GM20000 (cell line): Measurements from ENCODE around the gene PEX11G.
A peak's percentile ranks its signal among the peaks of the same experiment; 100 is the strongest.

ENCODE experiments used
- DNase-seq: peaks from one replicate; pipeline ENCODE4 v3.0.0; 2012; ENCODE audit warnings: low spot score
- TF ChIP-seq, protein P1 (sequence below): IDR thresholded peaks from 2 replicates; pipeline ENCODE4 v1.5.1; 2012; ENCODE audit warnings: mild to moderate bottlenecking, control low read depth; ENCODE audit errors: extremely low read depth, missing control alignments

The PEX11G gene

DNA sequence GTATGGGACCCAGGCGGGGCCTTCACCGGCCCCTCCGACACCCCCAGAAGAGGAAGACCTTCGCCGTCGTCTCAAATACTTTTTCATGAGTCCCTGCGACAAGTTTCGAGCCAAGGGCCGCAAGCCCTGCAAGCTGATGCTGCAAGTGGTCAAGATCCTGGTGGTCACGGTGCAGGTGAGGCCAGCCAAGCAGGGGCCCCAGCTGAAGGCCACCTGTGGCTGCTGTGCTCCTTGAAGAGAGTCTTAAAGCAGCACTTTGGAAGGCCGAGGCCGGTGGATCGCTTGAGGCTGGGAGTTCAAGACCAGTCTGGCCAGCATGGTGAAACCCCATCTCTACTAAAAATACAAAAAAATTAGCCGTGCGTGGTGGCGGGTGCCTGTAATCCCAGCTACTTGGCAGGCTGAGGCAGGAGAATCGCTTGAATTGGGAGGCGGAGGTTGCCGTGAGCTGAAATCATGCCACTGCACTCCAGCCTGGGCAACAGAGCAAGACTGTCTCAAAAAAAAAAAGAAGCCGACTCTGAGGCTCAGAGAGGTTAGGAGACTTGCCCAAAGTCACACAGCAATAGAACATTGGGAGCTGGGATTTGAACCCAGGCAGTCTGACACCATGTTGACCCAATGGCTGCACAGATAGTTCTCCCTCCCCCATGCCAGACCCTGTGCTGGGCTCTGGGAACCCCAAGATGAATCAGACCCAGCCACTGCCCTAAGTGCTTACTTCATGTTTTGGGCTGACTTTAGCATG is 36.3 kb upstream of the PEX11G start:
- no peak for DNase-seq
- TF ChIP-seq, protein P1, sequence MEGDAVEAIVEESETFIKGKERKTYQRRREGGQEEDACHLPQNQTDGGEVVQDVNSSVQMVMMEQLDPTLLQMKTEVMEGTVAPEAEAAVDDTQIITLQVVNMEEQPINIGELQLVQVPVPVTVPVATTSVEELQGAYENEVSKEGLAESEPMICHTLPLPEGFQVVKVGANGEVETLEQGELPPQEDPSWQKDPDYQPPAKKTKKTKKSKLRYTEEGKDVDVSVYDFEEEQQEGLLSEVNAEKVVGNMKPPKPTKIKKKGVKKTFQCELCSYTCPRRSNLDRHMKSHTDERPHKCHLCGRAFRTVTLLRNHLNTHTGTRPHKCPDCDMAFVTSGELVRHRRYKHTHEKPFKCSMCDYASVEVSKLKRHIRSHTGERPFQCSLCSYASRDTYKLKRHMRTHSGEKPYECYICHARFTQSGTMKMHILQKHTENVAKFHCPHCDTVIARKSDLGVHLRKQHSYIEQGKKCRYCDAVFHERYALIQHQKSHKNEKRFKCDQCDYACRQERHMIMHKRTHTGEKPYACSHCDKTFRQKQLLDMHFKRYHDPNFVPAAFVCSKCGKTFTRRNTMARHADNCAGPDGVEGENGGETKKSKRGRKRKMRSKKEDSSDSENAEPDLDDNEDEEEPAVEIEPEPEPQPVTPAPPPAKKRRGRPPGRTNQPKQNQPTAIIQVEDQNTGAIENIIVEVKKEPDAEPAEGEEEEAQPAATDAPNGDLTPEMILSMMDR, result no peak

DNA sequence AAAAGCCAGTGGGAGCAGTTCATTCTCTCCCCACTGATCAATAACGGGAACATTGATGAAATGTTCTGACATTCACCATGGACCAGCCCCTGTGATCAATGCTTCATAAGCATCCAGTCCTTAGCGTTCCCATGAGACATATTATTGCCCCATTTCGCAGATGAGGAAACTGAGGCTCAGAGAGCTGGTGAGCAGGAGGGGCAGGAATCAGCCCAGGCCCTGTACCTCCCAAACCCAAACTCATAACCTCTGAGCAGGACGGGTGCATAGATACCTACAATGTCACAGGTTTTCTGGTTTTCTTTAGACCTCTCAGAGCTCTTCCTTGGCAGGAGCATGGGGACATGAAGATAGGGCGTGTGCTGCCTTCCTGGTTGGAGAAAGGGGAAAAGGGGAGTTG is 35.7 kb upstream of the PEX11G start:
- TF ChIP-seq, protein P1, result no peak
- no peak for DNase-seq

DNA sequence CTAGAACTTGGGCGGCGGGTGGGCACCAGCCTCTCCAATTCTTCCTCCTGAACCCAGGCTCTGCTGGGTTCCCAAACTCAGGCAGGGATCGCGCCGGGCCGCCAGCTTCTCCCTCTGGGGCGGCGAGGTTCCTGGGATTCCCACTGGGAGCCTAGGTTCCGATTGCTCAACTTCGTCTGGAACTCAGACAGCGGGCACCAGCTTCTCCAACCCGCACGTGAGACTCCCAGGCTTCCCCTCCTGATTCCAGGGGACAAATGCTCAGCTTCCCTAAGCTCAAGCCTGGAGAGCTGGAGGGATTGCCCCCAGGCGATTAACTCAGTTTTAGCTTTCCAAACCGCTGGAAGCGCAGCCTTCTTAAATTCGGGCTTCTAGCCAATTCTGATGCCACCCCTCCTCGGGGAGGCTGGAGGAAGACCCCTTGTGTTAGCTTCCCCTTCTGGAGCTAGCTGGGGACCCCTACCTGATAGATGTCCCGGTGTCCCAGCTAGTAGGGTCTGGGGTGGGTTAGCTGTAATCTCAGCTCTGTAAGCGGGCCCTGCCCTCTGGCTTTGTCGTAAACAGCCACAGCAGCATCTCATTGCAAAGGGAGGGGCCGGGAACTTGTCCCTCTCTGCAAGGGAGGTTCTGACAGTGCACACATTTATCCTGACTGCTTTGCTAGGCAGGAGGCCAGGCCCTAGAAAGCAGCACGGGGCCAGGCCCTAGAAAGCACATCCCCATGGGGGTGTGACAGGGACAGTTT is 34.3 kb upstream of the PEX11G start:
- no peak for DNase-seq
- TF ChIP-seq, protein P1, result no peak

DNA sequence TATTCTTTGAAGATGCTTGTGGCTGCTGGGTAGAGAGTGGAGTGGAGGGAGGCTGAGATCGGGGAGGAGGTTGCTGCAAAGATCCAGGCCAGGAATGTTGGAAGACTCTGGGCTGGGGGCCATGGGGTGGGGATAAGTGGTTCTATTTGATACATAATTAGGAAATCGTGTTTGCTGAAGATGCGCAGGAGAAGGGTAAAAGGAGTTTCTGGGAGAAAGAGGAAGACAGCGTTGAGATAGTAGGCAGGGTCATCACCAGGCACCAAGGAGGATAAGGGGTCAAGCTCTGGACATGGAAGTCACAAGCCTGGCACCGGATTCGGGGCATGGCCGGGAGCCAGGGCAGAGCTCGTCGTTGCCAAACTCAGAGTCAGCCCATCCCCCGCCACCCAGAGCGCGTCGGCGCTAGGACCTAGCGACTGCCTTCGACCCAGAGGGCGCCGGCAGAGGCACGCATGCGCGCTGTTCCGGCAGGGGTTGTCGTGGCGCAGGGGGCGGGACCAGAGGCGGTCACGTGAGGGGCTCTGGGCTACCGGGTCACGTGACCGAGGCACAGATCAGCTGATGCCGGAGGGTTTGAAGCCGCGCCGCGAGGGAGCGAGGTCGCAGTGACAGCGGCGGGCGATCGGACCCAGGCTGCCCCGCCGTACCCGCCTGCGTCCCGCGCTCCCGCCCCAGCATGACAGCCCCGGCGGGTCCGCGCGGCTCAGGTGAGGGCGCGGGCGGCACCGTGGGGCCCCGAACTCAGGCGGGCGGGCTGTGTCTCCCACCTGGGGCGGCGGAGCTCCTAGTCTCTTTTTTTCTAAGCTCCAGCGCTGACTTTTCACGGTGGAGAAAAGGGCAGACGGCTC is 33.5 kb upstream of the PEX11G start, which contains the start of gene MCOLN1:
Gene MCOLN1, plus strand, starts transcription at position 553 of the 851 bp plus-strand sequence. Its CDS starts 127 bp downstream, at position 680.
- DNase-seq, result peak; percentile 100
- TF ChIP-seq, protein P1, result no peak

DNA sequence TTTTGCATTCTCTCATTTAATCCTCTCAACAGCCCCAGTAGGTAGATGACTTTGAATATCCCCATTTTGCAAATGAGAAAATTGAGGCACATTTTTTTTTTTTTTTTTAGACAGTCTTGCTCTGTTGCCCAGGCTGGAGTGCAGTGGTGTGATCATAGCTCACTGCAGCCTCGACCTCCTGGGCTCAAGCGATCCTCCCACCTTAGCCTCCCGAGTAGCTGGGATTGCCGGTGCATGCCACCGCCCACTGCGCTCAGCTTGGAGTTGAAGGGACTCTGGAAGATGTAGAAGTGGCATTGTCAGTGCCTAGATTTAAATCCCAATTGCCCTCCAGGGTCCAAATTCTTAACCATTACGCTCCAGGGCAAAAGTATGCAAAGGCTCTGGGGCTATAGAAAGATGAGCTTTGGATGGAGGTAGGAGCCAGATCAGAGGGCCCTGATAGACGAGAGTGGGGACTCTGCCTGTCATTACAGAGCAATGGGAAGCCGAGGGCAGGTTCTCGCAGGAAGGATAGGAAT is 32.8 kb upstream of the PEX11G start:
- DNase-seq, result no peak
- TF ChIP-seq, protein P1, result no peak

DNA sequence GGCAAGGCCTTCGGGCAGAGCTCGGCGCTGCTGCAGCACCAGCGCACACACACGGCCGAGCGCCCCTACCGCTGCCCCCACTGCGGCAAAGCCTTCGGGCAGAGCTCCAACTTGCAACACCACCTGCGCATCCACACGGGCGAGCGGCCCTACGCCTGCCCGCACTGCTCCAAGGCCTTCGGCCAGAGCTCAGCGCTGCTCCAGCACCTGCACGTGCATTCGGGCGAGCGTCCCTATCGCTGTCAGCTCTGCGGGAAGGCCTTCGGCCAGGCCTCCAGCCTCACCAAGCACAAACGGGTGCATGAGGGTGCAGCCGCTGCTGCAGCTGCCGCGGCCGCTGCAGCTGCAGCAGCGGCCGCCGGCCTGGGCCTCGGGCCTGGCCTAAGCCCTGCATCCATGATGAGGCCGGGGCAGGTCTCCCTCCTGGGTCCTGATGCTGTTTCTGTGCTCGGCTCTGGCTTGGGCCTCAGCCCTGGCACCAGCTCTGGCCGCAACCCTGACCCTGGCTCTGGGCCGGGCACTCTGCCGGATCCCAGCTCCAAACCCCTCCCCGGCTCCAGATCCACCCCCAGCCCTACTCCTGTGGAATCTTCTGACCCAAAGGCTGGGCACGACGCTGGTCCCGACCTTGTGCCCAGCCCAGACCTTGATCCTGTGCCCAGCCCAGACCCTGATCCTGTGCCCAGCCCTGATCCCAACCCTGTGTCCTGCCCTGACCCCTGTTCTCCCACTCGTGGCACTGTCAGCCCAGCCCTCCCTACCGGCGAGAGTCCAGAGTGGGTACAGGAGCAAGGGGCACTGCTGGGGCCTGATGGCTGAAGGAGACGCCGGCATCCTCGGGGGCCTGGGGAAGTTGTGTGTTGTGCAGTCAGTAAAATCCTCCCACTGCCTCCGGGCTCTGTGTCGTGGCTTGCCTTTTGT is 31.6 kb upstream of the PEX11G start:
- no peak for DNase-seq
- TF ChIP-seq, protein P1, result no peak
